Smooth muscle cell of the pulmonary artery (primary cell): Measurements from ENCODE around the gene SYT10. TPM values are rescaled to one million over a fixed set of nuclear protein-coding genes. Genes with fewer than 3 reads are reported as not detected.

ENCODE experiments used
- total RNA-seq: library from RNA; depleted of rRNA; stranded (reverse); fragments of >200 nt; gene quantifications from 2 replicates; pipeline ENCODE4 v1.2.3, GENCODE V29; 2014

The SYT10 gene
- total RNA-seq = not detected in 2 replicates

GRCh38 chr12:33439587-33440011, at the start of gene SYT10:
SYT10 (minus strand) TSS chr12:33439819; CDS start chr12:33439522, 297 bp downstream.

